Gastrocnemius medialis (tissue), 4 donors: Measurements from ENCODE around the gene DYNLRB2.

Source experiments
- CTCF ChIP-seq, 5 experiments: fragments of 450-650 bp in 3 of 5; fragments of 200-600 bp in 2 of 5; sonication (generic) in 2 of 5; IDR thresholded peaks in 4 of 5; conservative IDR thresholded peaks in 1 of 5; 1 replicate in 4 of 5; 2 replicates in 1 of 5; pipeline ENCODE4 v1.5.1; 2016 to 2019; ENCODE audit warnings: antibody characterized with exemption in 5 of 5, mild to moderate bottlenecking in 3 of 5, moderate library complexity in 3 of 5
- POLR2A ChIP-seq, 2 donors: fragments of 450-650 bp; IDR thresholded peaks; one replicate each; pipeline ENCODE4 v1.6.1; 2017; ENCODE audit warnings: antibody characterized with exemption in 2 of 2, mild to moderate bottlenecking in 2 of 2, moderate library complexity in 2 of 2

- TF ChIP-seq CTCF (IDR thresholded peaks at IDR 0.05 in 4 of 5, conservative IDR thresholded peaks at IDR 0.05 in 1 of 5) (no peak), POLR2A (IDR thresholded peaks at IDR 0.05) (no peak)
Observed at GRCh38 chr16:80556481-80556880, 15.7 kb downstream of the DYNLRB2 start.
